Activated T-cell treated with anti-CD3 and anti-CD28 coated beads for 48 hours (primary cell): ENCODE measurements around the gene CNGA1.
"Not testable (repeated sequence)": the region's sequence is repeated elsewhere in the genome, so short reads cannot be mapped to it uniquely, and the experiment has no call there.

ENCODE experiments used
- DNase-seq: peaks from one replicate; pipeline ENCODE4 v3.0.0-alpha.2; 2020; ENCODE audit warnings: low read depth

CNGA1 gene

DNA sequence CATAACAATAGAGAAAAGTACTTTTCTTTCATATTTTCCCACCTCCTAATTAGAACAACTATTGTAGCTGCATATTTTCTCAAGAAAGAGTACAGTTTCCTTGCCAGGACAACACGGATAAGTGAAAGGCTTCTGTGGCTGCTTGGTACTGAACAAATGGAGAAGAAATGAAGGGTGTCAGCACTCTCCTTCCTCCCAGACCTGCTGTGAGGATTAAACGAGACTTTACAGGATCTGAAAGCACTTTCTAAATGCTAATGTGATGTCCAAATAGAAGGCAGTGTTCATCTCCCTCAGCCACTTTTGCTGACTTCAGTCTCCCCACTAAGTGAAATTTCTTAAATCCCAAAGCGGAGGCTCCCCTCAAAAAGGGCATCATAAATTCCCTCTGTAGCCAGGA is 14.0 kb upstream of the CNGA1 start:
- DNase-seq, result no peak

DNA sequence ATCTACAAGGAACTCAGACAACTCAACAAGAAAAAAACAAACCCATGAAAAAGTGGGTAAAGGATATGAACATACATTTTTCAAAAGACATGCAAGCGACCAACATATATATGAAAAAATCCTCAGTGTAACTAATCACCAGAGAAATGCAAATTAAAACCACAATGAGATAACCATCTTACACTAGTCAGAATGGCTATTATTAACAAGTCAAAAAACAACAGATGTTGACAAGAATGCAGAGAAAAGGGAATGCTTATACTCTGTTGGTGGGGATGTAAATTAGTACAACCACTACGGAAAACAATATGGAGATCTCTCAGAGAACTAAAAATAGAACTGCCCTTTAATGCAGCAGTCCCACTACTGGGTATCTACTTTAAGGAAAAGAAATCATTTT is 12.2 kb upstream of the CNGA1 start:
- no peak for DNase-seq

DNA sequence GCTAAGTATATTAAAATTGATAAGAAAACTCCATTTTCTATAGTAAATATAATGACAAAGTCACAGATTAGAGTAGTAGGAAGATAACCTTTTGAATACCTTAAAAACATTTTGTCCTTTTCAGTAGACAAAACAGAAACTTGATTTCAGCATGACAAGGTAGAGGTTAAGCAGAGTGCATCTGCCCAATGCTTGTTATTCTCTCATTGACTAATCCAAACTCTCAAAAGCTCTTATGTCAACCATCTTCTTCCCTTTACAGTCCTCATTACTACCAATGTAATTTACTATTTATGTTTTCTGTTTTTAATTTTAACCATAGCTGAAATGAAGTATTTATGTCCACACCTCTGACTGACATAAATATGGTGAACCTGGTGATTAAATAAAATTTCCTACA is 11.2 kb upstream of the CNGA1 start:
- DNase-seq, result no peak

DNA sequence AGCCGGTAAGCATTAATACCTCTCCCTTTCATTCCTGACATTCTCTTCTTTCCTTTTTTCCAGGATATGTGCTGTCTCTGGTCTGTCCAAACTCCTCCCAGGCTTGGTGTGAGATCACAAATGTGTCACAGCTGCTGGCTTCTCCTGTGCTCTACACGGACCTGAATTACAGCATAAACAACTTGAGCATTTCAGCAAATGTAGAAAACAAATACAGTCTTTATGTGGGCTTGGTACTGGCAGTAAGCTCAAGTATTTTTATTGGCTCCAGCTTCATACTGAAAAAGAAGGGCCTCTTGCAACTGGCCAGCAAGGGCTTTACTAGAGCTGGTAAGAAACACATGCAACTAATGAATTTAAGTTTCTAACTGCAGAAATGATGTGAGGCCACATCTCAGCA is 8.5 kb upstream of the CNGA1 start:
- no peak for DNase-seq

DNA sequence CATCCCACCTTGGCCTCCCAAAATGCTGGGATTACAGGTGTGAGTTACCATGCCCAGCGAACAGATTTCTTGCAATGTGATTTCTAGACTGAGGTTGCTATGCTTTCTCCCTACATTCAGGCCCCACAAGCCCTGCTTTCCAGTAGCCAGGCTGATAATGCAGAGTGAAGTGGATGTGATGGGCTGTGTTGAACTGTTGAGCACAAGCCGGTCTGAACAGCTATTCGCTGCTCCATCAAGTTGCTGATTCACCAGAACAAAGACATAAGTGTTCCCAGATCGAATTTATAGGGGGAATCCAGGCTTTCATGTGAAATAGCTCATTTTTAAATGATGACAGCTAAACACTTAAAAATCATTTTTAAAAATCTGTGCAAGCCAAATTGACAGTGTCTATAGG is 8.0 kb upstream of the CNGA1 start:
- no peak for DNase-seq

DNA sequence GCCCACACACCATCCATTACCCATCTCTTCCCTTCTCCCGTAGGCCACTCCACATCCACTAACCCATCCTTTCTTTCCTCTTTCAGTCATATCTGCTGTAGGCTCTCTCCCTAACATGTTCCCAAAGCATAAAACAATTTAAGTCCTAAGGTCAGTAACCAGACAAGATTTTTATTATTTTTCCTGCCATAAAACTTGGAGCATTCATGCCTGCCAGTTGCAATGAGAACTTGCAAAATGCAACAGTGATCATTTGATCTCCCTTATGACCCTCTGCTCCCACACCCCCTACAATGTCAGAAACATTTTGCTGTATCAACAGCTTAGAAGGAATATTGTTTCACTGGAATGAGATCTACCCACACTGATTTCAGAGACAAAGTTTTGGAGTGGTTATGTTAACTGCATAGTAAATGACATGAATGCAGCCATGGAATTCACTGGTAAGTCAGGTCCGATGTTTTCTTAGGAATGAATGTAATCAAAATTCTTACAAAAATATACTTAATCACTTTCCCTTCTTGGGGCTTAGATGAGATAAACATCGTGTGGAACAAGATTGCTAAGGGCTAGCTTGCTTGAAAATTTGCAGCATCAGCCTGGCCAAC is 5.8 kb upstream of the CNGA1 start:
- no peak for DNase-seq

DNA sequence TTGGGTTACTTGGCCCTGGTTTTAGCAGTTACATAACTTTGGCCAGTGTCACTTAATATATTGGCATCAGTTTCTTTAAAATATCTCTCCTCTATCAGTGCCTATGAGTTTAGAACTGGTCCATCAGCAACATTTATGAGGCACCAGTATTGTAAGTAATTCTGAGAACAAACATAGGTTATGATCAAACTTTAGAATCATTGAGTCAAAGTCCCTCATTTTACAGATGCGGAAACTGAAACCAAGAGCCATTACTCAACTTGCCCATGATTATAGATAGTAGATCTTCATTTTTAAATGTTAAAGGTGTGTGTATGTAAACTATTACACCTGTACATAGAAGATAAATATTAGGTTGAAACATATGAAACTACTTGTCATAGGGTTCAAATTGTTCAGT is 4.6 kb upstream of the CNGA1 start:
- DNase-seq, result no peak

DNA sequence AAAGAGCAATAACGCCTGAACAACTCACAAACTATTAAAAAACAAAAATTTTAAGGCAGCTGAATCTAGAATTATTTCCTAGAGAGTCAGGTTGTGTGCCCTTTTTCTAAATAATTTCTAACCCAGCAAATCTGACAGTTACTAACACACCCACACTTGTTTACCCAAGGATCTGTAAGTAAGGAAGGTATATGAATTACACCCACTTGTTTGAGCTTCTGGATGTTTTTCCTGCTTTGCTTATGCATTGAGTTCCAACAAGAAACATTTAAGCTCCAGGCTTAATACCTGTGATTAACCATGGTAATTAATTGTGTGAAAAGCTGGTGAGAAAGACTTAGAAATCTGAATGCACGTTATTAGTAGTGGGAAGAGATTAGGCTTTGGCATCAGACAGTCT is 1.6 kb upstream of the CNGA1 start:
- no peak for DNase-seq

DNA sequence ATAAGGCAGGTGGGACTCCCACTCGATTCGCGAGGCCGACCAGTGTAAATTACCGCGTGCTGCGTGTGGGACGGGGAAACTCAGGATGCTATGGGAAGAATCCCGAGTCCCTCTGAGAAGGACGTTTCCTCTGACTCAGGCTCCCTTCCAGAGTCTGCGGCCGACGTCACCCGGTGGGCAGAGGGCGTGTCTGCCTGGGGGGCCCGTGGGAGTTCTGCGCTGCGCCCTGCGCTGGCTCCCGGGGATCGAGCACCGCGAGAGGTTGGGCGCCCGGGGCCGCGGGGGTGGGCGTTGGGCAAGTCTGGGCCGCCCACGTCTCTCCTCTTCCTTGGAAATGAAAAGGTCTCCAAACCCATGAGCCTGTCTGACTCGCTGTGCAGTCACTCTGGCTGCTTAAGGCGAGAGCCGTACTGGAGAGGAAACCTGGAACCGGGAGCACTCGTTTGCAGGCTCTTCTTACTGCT is 659 bp upstream of the CNGA1 start:
- DNase-seq, result peak; percentile 49

DNA sequence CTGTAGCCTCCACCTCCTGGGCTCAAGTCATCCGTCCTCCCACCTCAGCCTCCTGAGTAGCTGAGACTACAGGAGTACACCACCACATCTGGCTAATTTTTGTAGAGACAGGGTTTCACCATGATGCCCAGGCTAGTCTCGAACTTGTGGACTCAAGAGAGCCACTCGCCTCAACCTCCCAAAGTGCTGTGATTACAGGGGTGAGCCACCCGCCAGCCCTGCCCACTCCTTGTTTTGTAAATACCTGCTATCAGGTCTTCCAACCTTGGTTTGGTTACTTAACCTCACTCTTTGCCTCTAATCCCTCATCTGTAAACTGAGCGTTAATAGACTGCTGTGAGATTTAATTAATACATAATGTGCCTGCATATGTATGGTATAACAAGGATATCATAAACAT is 803 bp downstream of the CNGA1 start:
- no peak for DNase-seq

DNA sequence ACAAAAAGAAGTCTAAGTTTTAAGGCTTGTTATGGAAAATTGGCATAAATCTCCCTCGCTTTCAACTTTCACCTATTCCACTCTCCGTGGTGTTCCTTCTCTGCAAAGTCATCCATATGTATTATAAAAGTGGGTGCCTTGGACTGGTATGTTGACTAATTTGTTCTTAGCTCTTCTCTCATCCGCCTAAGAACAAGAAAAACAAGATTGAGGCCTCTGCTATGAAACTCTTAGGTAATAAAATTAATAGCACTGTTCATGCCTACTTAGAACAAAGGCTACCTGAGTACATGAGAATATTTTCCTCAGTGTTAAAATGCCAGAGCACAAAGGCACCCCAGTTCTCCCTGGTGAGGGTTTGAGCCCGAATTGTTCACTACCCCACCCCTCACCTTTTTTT is 1.3 kb downstream of the CNGA1 start:
- DNase-seq, result no peak

DNA sequence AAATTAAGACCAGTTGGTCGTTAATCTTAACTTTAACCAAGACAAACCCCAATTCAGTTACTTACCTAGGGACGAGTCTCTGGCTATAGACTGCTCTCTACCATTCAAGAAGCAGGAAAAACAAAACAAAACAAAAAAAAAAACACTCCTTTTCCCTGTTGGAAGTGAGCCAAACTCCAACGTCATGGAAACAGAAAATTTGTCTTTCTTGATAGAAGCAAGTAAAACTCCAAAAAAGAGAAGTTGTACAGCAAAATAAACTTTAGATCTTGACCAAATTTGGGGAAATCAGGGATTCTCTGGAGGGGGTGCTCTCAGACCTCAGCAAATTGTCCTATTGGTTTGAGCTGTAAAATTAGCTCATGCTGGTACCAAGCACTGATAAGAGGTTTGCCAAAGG is 3.7 kb downstream of the CNGA1 start:
- no peak for DNase-seq

DNA sequence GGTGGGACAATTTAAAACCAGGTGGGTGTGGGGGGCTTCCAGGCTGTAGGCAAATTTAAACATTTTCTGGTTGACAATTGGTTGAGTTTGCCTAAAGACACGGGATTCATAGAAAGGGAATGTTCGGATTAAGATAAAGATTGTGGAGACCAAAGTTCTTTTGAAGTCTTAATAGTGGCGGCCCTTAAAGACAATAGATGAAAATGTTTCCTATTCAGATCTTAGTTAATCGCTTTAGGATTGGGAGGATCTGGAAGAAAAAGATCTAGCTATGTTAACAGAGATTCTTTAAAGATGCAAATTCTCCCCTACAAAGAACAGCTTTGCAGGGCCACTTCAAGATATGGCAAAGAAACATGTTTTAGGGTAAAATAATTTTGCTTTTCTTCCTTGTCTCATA is 4.8 kb downstream of the CNGA1 start:
- no peak for DNase-seq

DNA sequence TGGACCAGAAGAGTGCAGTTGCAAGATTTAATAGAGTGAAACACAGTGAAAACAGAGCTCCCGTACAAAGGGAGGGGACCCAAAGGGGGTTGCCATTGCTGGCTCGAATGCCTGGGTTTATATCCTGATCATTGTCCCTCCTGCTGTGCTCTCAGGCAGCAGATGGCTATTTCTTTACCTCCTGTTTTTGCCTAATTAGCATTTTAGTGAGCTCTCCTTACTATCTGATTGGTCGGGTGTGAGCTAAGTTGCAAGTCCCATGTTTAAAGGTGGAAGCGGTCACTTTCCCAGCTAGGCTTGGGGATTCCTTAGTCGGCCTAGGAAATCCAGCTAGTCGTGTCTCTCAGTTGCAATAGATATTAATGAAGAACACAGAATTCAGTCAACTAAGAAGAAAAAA is 5.6 kb downstream of the CNGA1 start:
- not testable (repeated sequence) for DNase-seq

DNA sequence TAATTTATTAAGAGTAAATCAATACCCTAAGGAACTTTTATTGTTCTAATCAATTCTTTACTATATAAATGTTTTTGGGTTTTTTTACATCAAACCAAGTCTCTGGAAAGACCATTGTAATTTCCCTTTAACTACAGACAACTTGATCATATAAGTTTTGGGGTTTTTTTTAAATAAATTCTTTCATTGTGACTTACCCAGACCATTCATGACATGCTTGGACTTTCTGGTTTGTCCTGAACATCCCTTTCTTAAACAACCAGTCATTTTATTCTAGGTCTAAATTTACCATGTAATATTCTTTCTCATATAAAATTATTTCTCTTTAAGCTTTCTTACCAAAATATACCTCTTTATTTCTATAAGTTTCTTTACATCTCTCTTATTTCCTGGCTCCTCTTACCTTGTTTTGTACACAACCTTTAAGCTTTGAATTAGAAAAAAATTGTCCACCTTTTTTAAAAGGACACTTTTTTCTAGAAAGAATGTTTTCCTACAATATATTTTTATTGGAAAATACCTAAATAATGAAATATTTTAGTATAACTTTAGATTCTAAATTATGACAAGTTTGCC is 8.4 kb downstream of the CNGA1 start:
- DNase-seq, result no peak

DNA sequence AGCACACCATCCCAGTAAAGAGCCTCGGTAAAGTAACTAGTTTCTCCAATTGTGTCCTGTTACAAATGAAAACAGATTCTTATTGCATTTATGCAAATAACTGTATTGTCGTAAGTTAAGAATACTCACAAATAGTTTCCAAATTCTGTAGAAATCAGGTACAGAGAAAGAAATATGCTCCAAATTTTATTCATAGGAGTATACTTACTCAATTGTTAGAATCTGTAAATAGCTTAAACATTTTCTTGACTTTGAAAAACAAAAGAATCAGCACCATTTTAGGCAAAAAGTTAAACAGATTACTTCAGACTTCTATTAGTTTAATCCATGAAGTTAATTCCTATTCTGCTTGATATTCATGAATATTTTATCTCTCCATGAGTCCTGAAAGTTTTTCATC is 10.7 kb downstream of the CNGA1 start:
- DNase-seq, result no peak

DNA sequence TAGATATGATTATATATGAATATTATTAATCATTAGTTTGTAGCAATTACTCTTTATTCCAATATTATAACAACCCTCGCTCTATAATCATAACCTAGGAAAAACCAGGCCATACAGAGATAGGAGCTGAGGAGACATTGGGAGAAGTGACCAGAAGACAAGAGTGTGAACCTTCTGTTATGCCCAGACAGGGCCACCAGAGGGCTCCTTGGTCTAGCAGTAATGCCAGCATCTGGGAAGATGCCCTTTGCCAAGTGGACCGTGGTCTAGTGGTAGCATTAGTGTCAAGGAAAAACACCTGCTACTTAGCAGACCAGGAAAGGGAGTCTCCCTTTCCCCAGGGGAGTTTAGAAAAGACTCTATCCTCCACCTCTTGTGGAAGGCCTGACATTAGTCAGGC is 12.9 kb downstream of the CNGA1 start:
- peak; percentile 8 for DNase-seq

DNA sequence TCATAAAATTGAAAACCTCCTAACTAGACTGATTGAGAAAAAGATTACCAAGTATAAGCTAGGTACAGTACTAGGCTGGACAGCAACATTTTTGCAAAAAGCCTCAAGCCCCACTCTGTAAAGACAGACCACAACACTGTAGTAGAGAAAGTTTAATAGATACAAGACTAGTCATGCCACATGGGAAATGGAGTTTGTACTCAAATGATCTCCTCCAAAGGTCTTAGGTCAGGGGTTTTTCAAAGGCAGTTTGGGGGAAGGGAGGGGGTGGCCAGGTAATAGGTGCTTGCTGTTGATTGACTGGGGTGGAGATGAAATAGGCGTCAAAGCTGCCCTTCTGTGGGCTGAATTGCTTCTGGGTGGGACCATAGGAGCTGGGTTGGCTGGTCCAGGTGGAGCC is 14.2 kb downstream of the CNGA1 start:
- no peak for DNase-seq

DNA sequence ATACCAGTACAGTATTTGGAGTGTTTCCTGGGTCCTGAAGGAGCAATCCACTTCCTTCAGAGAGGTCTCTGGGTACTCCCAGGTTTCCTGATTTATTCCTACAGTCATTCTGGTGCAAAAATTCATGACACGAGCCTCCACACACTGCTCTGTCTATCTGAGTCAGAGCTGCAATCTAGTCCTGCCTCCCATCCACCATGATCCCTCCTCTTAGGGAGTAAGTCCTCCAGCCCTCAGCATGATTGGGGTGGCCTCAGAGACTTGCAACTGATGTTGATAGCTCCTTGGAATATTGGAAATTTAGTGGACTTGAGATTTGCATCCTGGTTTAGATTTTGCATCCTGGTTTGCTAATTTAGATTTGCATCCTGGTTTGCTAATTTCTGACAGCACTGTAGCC is 20.5 kb downstream of the CNGA1 start:
- no peak for DNase-seq

DNA sequence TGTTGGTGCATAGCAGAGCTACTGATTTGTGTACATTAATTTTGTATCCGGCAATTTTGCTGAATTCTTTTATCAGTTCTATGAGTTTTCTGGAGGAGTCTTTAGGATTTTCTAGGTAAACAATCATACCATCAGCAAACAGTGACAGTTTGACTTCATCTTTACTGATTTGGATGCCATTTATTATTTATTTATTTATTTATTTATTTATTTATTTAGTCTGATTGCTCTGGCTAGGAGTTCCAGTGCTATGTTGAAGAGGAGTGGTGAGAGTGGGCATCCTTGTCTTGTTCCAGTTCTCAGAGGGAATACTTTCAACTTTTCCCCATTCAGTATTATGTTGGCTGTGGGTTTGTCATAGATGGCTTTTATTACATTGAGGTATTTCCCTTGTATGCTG is 24.0 kb downstream of the CNGA1 start:
- DNase-seq, result not testable (repeated sequence)

DNA sequence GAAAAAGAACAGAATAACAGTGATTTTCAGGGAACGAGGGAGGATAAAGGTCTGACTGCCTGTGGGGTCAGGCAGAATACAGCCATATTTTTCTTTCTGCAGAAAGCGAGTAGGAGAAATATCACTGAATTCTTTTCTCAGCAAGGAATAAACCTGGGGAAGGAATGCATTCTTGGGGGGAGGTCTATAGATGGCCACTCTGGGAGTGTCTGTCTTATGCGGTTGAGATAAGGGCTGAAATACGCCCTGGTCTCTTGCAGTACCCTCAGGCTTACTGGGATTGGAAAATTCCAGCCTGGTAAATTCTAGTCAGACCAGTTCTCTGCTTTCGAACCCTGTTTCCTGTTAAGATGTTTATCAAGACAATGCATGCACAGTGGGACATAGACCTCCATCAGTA is 26.3 kb downstream of the CNGA1 start:
- no peak for DNase-seq

DNA sequence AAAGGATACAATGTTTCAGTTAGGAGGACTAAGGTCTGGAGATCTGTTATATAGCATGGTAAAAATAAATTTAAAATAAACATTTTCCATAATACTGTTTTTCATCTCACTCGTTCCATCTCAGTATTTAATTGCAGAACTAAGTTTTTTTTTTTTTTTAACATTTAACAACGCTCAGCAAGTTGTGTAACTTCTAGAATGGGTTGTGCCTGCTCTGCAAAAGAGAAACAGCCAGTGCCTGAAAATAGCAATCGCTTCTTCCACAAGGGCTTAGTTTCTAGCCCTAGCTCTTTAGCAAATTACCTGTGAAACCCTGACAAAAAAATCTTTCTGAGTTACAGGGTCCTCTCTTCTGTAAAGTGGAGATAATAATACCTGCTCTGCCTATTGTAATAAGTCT is 41.9 kb downstream of the CNGA1 start:
- DNase-seq, result no peak

DNA sequence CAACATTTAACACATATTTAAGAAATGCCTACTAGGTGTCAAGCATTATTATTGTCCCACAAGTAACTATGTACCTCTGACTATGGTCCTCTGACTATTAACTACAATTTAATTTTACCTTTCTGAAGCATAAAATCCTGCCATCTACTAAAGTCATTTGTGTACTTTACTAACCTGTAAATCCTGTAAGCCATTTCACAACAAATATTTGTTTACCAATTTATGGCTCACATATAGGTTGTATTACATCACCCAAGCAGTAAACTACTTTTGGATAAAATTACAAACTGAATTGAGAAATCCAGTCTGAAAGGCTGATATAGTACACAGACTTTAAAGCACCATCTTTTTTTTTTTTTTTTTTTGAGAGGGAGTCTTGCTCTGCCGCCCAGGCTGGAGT is 43.8 kb downstream of the CNGA1 start:
- DNase-seq, result no peak

DNA sequence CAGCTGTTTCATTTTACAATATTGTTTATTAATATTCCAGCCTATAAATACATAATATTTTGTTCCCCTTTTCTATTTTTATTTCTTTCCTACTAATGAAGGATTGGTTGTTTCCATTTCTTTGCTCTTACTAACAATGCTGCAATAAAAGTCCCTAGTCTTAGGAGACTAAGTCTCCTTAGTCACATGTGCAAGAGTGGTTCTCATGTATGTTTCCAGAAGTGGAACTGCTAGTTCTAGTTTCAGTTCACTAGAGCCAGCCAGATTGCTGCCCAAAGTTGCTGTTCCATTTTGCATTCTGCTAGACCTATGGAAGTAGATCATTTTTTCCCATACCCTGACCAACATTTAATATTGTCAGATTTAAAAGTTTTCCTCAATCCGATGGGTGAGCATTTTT is 44.3 kb downstream of the CNGA1 start:
- no peak for DNase-seq

DNA sequence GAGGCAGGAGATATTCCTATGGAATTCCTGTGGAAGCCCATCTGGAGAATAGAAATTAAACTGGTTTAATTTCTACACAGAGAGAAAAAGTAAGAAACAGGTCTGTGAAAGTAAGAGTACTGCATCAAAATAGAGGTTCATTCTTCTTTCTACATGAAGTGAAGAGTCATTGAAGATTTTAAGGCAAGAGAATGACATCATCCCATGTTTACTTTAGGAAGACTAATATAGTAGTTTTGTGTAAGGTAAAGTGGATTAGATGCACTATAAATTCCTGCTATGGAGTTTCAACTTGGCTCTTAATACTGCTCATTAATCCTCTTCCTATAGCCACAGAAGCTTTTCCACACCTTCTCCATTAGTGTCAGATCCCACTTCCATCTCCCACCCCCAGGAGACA is 47.6 kb downstream of the CNGA1 start:
- no peak for DNase-seq
